Fibroblast of the conjunctiva (primary cell): ENCODE results near the gene TPD52L2.
A peak's percentile ranks its signal among the peaks of the same experiment; 100 is the strongest.

Source experiments
- DNase-seq: peaks from one replicate; pipeline ENCODE4 v3.0.0-alpha.2; 2010; ENCODE audit warnings: low read depth

The TPD52L2 gene

DNA sequence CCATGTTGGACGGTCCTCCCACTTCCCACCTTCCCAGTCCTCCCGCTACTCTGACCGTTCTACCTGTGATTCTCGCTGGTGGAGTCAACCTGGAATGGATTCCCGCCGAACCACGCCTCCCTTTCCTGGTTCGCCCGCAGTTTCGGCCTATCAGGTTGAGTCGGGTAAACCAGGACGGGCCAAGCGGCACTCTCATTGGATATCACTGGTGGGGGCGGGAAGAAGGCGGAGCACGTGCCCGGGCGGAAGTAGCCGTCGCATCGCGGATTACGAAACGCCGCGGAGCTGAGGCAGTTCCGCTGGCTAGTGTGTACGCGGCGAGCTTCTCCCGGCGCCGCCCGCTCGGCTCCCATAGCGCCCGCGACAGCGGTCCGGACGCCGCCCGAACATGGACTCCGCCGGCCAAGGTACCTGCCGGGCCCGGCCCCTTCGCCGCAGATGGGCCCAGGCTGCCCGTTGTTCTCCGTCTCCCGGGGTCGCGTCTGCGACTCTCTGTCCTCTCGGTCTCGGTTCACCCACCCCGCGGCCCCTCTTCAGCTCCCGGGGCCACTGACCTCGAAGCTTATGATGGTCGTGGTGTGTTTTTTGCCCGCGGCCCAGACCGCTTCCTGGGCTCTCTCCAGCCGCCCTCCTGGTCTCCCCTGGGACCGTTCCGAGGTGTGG, at the start of gene TPD52L2:
Gene TPD52L2, plus strand, starts transcription at position 293 of the 663 bp plus-strand sequence. Its CDS starts 96 bp downstream, at position 389.
- DNase-seq = peak; percentile 94

DNA sequence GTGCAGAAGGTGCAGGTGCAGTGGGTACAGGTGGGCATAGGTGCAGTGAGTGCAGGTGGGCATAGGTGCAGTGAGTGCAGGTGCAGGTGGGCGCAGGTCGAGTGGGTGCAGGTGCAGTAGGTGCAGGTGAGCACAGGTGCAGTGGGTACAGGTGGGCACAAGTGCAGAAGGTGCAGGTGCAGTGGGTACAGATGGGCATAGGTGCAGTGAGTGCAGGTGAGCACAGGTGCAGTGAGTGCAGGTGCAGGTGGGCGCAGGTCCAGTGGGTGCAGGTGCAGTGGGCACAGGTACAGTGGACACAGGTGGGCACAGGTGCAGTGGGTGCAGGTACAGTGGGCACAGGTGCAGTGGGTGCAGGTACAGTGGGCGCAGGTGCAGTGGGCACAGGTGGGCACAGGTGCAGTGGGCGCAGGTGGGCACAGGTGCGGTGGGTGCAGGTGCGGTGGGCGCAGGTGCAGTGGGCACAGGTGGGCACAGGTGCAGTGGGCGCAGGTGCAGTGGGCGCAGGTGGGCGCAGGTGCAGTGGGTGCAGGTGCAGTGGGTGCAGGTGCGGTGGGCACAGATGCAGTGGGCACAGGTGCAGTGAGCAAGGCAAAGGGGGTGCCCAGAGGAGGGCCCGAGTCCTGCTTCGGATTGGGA, 49.3 kb upstream of the TPD52L2 start:
- DNase-seq = no peak

DNA sequence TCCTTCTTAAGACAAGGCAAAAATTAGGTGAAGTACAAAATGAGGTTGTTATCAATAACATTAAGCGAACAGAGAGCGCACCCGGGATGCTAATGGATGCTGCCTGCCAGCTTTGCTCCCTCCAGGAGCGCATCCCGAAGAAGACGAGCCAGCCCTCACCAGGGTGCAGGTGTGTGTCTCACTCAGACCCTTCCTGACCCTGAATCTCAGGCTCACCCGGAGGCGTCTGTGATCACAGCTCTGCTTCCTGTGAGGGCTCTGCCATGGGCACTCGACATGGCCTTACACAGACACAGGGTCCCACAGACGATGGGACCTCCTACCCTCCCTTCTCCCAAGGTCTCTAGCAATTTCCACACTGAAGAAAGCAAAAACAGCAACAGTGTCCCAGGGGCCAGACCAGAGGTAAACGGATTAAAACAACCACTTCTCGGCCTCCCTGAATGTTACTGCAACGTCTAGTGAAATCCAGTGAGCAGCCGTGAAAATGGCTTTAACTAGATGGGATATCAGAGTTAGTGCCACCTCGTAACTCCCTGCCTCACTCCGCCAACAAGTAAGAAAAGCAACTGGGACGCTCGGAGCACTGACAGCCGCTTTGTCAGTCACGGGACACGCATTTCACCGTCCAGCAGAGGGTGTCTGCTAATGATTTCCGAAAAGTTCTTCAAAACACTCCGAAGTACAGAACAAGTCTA, 45.7 kb upstream of the TPD52L2 start:
- peak; percentile 26 for DNase-seq

DNA sequence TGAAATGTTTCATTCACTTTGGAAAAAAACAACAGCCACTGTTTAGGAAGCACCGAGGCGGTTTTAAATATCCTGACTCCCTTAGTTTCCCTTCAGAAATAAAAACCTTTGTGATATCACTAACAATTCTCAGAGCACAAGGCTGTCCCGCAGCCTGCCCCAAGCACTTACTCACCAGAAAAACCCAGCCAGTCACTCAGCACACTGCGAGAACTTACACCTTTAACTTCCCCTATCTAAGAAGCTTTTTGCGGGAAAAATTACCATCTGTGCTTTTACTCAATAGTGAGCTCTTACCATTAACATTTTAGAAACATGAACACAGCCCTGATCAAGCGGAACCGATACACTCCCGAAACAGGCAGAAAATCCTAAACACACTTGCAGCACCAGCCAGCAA, 43.3 kb upstream of the TPD52L2 start:
- no peak for DNase-seq

DNA sequence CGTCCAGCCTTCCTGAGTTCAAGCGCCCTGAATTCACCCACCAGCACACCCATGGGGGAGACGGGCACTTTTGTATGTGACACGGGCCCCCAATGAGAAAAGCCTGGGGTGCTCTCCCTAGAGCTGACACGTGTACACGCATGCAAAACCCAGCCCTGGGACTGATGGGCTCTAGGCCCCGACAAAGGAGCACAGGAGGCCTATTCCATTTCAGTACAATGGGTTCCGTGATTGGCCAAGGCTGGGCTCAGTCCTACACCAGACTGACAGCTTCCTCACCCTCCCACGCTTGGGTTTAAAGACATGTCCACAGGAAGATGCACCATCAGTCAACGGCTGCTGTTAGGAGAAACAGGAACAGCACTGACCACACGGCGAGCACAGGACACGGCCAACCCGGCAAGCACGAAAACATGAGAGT, 42.8 kb upstream of the TPD52L2 start:
- DNase-seq = no peak

DNA sequence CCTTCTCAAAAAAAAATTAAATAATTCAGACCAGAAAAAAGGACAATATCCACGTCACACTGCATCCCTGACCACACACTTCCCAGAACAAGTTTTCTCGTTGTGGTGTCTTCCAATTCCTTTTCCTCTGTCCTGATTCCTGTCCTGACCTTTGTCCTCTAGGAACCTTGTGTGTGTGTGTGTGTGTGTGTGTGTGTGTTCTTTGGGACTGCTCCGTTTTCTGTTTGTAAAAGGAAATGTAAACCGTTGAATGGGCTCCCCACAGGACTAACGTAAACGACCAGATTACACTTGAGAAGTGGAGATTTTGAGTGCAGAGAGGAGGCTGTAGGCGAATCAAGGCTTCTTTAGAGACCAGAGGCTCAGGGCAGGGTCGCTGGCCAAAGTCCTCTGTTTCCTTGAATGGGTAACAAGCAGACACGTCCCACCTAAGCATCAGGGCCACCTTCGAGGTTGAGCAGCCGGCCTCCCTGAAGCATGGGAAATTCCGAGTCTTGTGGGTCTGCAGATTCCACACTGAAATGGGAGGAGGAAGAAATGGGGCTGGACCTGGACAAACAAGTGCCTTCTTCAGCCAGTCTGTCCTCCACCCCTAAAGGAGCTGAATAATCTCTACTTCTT, 41.3 kb upstream of the TPD52L2 start:
- no peak for DNase-seq

DNA sequence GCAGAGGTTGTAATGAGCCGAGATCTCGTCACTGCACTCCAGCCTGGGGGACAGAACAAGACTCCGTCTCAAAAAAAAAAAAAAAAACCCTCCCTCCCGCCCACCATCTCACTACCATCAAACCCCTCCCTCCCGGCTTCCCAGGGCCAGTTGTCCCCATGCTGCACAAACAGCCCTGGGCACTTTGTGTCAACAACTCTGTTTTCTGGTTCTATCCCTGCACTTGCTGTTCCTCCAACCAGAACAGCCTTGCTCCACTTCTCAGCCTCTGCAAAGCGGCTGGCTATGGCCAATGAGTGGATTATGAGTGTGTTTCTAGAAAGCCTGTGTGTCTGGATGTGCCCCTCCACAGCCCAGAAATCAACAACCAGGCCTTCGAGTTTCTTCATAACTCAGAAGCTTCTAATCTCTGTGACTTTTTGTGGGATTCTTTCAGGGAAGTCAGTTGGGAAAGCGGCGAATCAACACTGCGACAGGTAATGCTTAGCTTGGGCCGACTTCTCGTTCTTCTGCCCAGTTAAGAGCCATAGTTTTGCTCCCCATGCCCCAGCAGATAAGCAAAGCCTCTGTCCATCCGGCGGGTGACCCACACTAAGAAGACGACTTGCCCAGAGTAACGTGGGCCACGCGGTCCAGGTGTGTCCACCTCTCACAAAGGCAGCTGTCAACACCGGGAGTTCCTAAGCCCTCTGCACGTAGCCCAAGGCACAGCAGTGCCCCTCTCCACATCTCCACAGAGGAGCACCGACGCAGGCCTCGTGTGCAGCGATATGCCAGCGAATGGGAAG, 39.5 kb upstream of the TPD52L2 start:
- no peak for DNase-seq

DNA sequence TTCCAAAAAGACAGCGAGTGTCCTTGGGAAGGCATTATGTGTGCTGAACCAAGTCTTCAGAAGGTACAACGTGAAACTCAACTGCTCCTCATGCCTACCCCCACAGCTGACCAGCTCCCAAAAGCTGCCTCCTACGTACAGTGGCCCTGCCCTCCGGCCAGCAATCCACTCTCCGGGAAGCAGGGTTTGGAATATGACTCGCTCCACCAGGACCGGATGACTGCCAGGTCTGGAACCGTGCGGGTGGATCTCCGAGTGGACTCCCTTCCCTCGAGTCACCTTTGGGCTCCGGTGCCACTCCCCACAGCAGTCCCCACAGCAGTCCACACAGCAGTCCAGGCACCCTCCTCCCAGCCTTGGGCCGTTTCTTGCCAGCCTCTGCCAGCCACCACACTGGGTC, 38.3 kb upstream of the TPD52L2 start:
- no peak for DNase-seq

DNA sequence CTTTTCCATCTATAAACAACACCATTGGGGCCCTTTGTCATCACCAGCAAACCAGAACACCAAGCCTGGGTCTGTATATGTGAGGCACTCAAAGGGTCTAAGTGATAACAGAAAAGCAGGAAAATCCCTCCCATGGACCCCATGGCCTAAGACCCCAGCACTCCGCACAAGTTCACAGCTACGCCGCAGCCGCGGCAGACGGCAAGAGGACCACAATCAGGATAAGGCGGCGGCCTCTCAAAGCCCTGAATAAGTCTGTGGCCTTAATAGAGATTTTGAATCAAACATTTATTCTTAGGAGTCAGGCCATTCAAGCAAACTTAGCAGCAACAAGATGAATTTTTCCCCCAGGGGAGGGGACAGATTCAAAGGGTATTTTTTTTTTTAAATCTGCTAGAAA, 36.9 kb upstream of the TPD52L2 start:
- DNase-seq = no peak

DNA sequence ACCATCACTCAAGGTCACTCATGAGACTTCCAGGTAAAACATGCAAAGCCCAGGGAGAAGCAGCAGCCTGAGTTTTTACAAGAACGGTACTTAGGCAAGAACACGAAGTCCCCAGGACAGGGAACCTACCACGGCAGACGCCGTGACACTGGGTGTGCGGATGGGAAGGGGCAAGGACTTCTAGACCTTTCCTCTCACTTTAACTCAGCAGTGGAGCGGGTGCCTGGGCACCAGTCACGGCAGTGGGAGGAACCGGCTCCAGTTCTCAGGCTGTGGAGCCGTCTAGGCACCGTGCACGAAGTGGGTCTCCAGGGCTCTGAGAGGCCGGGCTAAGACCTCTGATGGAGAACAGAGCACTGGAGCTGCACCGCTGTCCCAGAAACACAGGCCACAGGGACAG, 36.5 kb upstream of the TPD52L2 start:
- no peak for DNase-seq

DNA sequence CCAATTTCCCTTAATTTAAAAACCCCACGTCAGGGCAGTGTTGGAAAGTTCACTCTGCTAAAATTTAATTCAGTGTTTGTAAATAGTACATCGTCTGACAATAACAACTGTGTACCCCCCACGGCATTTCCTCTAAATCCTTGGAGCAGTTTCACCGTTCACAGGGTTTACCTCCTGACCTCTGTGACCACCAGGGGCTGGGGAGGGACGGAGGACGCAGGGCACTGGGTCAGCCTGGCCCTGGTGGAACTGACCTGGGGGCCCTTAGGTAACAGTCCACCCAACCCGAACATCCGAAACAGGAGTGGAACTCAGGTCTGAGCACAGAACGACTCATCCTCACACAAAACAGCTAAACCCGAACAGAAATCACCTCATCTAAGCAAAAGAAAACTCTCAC, 36.1 kb upstream of the TPD52L2 start:
- DNase-seq = no peak

DNA sequence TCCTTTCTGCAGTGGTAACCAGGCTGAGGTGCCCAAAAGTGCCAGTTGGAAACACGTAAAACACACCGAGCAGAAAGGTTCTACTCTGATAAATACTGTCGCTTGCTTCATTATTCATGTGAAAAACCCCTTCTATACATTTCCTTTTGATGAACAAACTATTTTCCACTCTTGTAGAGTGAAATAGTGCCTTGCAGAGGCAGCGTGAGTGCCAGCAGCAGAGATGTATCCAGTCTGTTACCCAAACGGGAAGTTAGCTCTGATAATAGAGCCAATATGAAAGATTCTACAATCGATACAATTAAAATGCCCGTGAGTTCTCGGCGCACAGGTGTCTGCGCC, 35.5 kb upstream of the TPD52L2 start:
- no peak for DNase-seq

DNA sequence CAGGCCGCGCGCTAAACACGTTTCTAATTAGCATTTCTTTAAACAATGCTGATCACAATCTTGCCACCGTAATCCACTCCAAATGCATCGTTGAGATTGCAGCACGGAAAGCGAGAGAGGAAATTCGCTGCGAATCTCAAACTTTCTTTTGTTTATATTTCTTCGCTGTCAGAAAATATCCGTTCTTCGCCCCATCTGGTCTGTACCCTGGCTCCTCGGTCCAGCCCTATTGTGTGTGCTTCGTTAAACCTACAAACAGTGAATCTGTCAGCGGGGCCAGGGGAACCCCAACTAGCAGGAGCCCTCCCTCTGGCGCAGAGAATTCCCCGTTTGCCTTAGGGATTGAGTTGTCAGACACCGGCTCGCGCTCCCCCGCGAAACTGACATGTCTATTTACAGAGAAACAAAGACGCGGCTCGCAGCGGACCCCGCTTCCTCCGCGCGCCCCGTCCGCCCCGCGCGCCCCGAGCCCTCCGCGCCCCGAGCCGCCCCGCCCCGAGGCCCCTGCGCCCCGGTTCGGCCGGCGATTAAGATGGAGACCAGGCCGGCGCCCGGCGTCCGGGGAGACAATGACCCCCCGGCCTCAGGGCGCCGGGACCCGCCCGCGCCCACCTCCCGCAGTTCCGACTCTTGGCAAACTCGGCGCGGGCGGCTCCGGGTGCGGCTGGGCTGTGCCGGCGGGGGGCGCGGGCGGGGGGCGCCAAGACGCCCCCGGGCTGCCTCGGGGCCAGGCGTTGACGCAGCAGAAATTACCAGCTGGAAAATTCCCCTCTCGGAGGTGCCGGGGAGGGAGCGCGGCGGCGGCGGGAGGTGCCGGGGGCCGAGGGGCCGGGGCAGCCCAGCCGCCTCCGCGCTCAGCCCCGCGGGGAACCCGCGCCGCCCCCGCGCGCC, 34.9 kb upstream of the TPD52L2 start:
- no peak for DNase-seq

DNA sequence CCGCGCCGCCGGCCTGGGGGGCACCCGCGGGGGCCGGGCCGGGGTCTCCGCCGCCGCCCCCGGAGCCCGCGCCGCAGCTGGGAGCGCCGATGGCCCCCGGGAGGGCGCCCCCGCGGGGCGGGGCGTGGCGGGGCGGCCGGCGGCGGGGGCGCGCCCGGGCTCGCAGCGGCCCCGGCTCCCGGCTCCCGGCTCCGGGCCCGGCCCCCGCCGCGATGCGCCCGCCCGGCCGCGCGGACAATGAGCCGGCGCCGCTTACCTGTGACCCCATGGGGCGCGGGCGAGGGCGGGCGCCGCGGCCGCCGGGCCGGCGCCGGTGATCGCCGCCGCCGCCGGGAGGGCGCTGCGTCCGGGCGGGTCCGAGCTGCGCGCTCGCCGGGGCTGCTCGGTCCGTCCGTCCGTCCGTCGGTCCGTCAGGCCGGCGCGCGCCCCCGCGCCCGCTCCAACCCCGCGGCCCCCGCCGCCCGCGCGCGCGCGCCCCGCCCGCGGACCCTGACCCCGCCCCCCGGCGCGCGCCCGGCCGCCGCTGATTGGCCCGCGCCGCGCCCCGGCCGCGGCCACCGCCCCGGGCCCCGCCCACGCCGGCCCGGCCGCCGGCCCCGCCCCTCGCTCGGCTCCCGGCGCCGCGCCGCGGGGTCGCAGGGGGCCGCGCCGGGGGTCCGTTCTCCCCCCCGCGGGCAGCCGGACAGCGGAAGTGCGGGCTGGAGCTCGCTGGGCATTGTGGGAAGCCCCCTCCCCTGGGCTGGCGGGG, 34.1 kb upstream of the TPD52L2 start, which contains the start of gene ZBTB46:
Gene ZBTB46, minus strand, starts transcription at position 424 of the 748 bp plus-strand sequence. CDS start 40,507 bp downstream, outside the sequence.
- no peak for DNase-seq

DNA sequence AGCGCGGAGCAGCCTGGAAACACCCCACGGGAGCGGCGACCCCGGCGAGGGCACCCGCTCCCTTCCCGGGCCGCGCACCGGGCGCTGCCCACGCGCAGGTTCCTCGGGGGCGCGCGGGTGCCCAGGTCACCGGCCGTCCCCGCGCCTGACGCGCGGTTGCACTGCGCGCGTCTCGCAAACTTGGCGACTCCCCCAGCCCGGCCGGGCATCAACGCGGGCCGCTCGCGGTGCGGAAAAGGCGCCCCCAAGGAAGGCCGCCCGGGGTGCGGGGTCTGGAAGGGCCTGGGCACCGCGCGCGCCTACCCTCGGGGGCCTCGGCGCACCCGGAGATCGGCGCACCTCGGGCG, 33.5 kb upstream of the TPD52L2 start:
- DNase-seq = no peak

DNA sequence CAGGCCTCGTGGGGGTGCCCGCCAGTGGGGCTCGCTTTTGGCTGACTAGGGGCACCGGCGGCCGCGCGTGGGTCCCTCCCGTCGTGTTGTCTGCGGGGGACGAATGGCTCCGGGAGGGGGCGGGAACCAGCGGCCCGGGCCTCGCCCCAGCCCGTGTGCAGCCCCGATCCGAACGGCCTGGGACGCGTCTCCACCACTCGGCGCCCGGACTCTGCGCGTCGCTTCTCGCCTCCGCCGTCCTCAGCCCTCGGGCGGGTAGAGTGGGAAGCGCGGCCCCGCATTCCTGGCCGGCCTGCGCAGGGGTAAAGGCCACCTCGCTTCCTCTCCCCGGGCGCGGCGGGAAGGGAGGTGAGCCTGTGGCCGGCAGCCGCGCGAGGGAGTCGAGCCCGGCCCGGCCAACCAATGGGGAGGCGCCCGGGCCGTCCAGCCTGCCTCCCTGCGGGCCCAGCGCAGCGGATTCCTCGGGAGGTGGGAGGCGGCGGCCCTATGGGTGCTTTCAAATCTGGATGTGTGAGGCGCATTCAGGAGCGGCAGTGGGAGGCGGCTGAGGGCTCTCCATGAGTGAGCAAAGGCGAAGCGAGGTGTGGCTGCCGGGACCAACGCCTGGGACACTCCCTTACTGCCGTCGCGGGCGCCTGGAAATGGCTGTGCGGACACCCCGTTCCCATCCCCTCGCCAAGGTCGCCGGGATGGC, 32.9 kb upstream of the TPD52L2 start:
- no peak for DNase-seq

DNA sequence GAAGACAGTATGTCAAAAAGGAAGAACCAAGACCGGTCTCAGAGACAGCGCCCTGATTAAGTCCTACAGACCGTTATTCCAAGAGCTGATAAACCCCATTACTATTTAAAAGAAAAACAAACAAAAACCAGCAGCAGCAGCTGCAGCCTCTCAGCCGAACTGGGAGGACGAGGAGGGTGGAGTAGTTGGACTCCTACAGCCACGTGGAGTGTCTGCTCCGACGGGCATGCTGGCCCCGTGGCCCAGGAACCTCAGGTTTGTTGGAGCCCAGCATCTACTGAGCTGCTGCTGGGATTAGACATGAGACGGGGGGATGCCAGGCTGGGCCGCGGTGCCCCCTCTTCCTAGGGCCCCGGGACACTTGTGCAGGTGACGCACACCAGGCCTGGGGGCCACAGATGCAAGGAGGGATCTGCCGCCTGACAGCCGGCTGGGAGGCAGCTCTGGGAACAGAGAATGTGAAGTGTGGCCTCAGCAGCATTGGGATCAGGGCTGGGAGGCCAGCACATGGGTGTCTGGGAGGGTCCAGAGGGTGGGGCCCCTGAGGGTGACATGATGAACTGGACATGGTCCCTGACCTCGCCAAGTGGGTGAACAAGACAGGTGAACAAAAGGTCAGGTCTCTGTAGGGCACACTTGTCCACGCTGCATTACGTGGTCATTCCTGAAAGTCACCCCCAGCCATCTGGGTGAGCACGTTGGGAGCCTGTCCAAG, 31.1 kb upstream of the TPD52L2 start:
- DNase-seq = no peak

DNA sequence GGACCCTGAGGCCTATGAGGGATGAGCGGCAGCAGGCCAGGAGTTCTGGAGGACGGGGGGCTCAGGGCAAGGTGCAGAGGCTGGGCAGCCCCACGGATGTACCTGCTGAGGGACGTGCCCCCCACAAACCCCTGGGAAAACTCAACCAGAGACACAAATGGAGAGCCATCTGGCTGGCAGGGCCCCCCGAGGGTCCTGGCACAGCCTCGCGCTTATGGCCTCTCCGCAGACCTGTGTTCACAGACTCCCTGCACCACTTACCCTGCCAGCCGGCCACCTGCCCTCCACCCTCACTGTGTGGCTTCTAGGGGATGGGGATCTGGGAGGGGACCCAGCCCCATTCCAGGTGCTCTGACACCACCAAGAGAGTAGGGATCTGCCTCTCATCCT, 30.6 kb upstream of the TPD52L2 start:
- DNase-seq = no peak
